SK-N-SH (cell line): ENCODE results near the gene PRKG1. TPM values are rescaled to one million over a fixed set of nuclear protein-coding genes. Genes with fewer than 3 reads are reported as not detected.

ENCODE experiments used
- CTCF ChIA-PET: fragments of 300-600, 350-600 bp; formaldehyde crosslinking; extraction: SDS; loops from one replicate; lab custom pipeline; 2021; lab: Yijun Ruan, JAX
- POLR2A ChIA-PET: fragments of 350-600 bp; sonication (Branson Sonifier 250); formaldehyde crosslinking; extraction: SDS; loops from one replicate; lab custom pipeline; 2020; ENCODE audit warnings: antibody characterized with exemption, inconsistent platforms; lab: Yijun Ruan, JAX
- DNase-seq: peaks from one replicate; pipeline ENCODE4 v3.0.0; 2012
- H2AFZ ChIP-seq: fragments of 200-600 bp; sonication (generic); 2 replicates; pipeline ENCODE4 v1.8.1; 2016; ENCODE audit warnings: antibody characterized with exemption, mild to moderate bottlenecking, low read depth
- H3F3A ChIP-seq: fragments of 200-600 bp; sonication (generic); replicated peaks from 2 replicates; pipeline ENCODE3; 2016; ENCODE audit warnings: antibody characterized with exemption, mild to moderate bottlenecking; ENCODE audit not compliant: insufficient read depth
- H3K27ac ChIP-seq, 2 experiments: fragments of 200-500 bp in 1 of 2; fragments of 200-600 bp in 1 of 2; sonication (Bioruptor generic) in 1 of 2; sonication (generic), shearing (Covaris generic) in 1 of 2; 2 replicates each; pipeline versions ENCODE4 v1.5.1 to v1.6.1; 2014 to 2016; ENCODE audit warnings: low read depth in 2 of 2, inconsistent platforms in 1 of 2, low read length in 1 of 2, mild to moderate bottlenecking in 1 of 2, mixed read lengths in 1 of 2
- H3K27me3 ChIP-seq: fragments of 200-600 bp; sonication (generic), shearing (Covaris generic); 2 replicates; pipeline ENCODE4 v1.6.1; 2016; ENCODE audit warnings: mixed run types; ENCODE audit not compliant: insufficient read depth
- H3K36me3 ChIP-seq, 2 experiments: fragments of 200-500 bp in 1 of 2; fragments of 200-600 bp in 1 of 2; sonication (Bioruptor generic) in 1 of 2; sonication (generic) in 1 of 2; replicated peaks in 1 of 2; 2 replicates each; pipeline versions ENCODE3 to v1.5.1; 2014 to 2016; ENCODE audit warnings: low read length in 1 of 2, mild to moderate bottlenecking in 1 of 2; ENCODE audit not compliant: insufficient read depth in 2 of 2, control insufficient read depth in 1 of 2
- H3K4me1 ChIP-seq, 2 experiments: fragments of 200-500 bp in 1 of 2; fragments of 200-600 bp in 1 of 2; sonication (Bioruptor generic) in 1 of 2; sonication (generic), shearing (Covaris generic) in 1 of 2; 2 replicates each; pipeline versions ENCODE4 v1.5.1 to v1.6.1; 2014 to 2016; ENCODE audit warnings: low read depth in 1 of 2, low read length in 1 of 2, mixed run types in 1 of 2; ENCODE audit not compliant: insufficient read depth in 2 of 2, control insufficient read depth in 1 of 2
- H3K4me2 ChIP-seq: fragments of 200-600 bp; sonication (generic), shearing (Covaris generic); 2 replicates; pipeline ENCODE4 v1.6.1; 2017; ENCODE audit warnings: mixed run types
- H3K4me3 ChIP-seq, 2 experiments: fragments of 200-500 bp in 1 of 2; fragments of 200-600 bp in 1 of 2; sonication (Bioruptor generic) in 1 of 2; sonication (generic), shearing (Covaris generic) in 1 of 2; 2 replicates each; pipeline versions ENCODE4 v1.5.1 to v1.8.1; 2014 to 2016; ENCODE audit warnings: low read depth in 2 of 2, inconsistent platforms in 1 of 2, low read length in 1 of 2, mild to moderate bottlenecking in 1 of 2, mixed read lengths in 1 of 2, moderate library complexity in 1 of 2
- H3K79me2 ChIP-seq: fragments of 200-600 bp; sonication (generic); 2 replicates; pipeline ENCODE4 v1.8.1; 2017; ENCODE audit warnings: mild to moderate bottlenecking; ENCODE audit not compliant: insufficient read depth
- H3K9ac ChIP-seq: fragments of 200-600 bp; sonication (generic); 2 replicates; pipeline ENCODE4 v1.6.1; 2017; ENCODE audit warnings: mixed run types
- H3K9me2 ChIP-seq: fragments of 200-600 bp; sonication (generic); 2 replicates; pipeline ENCODE4 v1.6.1; 2017; ENCODE audit warnings: mixed run types
- H3K9me3 ChIP-seq: fragments of 200-600 bp; sonication (generic); 2 replicates; pipeline ENCODE4 v1.6.1; 2017; ENCODE audit warnings: mixed run types, mild to moderate bottlenecking, moderate library complexity
- H4K20me1 ChIP-seq: fragments of 200-600 bp; sonication (generic); 2 replicates; pipeline ENCODE4 v1.6.1; 2017; ENCODE audit warnings: mild to moderate bottlenecking, mixed run types; ENCODE audit not compliant: insufficient read depth
- CTCF ChIP-seq: fragments of 200-600 bp; sonication (generic); IDR thresholded peaks from 2 replicates; pipeline ENCODE4 v1.6.1; 2017; ENCODE audit warnings: antibody characterized with exemption, mild to moderate bottlenecking, moderate library complexity
- ELF1 ChIP-seq: IDR thresholded peaks from 2 replicates; pipeline ENCODE4 v1.4.0; 2012
- EP300 ChIP-seq, 2 experiments: IDR thresholded peaks; 2 replicates each; pipeline versions ENCODE4 v1.4.0 to v1.6.1; 2012; ENCODE audit warnings: borderline replicate concordance in 1 of 2, low read depth in 1 of 2, low read length in 1 of 2
- FOSL2 ChIP-seq: IDR thresholded peaks from 2 replicates; pipeline ENCODE4 v1.4.0; 2012; ENCODE audit warnings: low read depth, mild to moderate bottlenecking, moderate library complexity, borderline replicate concordance
- FOXJ3 ChIP-seq: sonication (generic); formaldehyde crosslinking; IDR thresholded peaks from 2 replicates; pipeline ENCODE4 v1.5.1; 2020; ENCODE audit warnings: mild to moderate bottlenecking, missing genetic modification reagents
- FOXM1 ChIP-seq: IDR thresholded peaks from 2 replicates; pipeline ENCODE4 v1.4.0; 2012; ENCODE audit warnings: low read depth, mild to moderate bottlenecking
- IRF3 ChIP-seq: fragments of 150-350 bp; IDR thresholded peaks from 2 replicates; pipeline ENCODE4 v1.6.1; 2016; ENCODE audit warnings: mild to moderate bottlenecking, low read depth, low read length
- JUND ChIP-seq: IDR thresholded peaks from 2 replicates; pipeline ENCODE4 v1.4.0; 2012
- MAX ChIP-seq: IDR thresholded peaks from 2 replicates; pipeline ENCODE4 v1.4.0; 2012; ENCODE audit warnings: low read depth
- MEF2A ChIP-seq: IDR thresholded peaks from 2 replicates; pipeline ENCODE4 v1.4.0; 2012; ENCODE audit warnings: low read depth, borderline replicate concordance
- NRF1 ChIP-seq: IDR thresholded peaks from 2 replicates; pipeline ENCODE4 v1.6.1; 2012; ENCODE audit warnings: low read depth, mild to moderate bottlenecking, low read length
- PBX3 ChIP-seq: IDR thresholded peaks from 2 replicates; pipeline ENCODE4; 2012
- POLR2AphosphoS5 ChIP-seq: IDR thresholded peaks from 2 replicates; pipeline ENCODE4 v1.6.1; 2012; ENCODE audit warnings: low read depth, low read length
- RCOR1 ChIP-seq: fragments of 150-350 bp; IDR thresholded peaks from 2 replicates; pipeline ENCODE4 v1.6.1; 2017; ENCODE audit warnings: antibody characterized with exemption, low read length
- RFX5 ChIP-seq: IDR thresholded peaks from 2 replicates; pipeline ENCODE4 v1.6.1; 2012; ENCODE audit warnings: mild to moderate bottlenecking, improper control_type of control experiment, low read length
- RXRA ChIP-seq: IDR thresholded peaks from 2 replicates; pipeline ENCODE4 v1.4.0; 2012; ENCODE audit warnings: low read depth, mild to moderate bottlenecking, borderline replicate concordance
- SMC3 ChIP-seq: IDR thresholded peaks from 2 replicates; pipeline ENCODE4 v1.6.1; 2012; ENCODE audit warnings: low read depth, low read length, improper control_type of control experiment
- TAF1 ChIP-seq: IDR thresholded peaks from 2 replicates; pipeline ENCODE4 v1.6.1; 2012; ENCODE audit warnings: low read depth, mild to moderate bottlenecking, low read length, moderate library complexity, borderline replicate concordance
- TCF12 ChIP-seq: IDR thresholded peaks from 2 replicates; pipeline ENCODE4 v1.4.0; 2012
- TEAD4 ChIP-seq: IDR thresholded peaks from 2 replicates; pipeline ENCODE4 v1.4.0; 2012; ENCODE audit warnings: mild to moderate bottlenecking, borderline replicate concordance; ENCODE audit not compliant: insufficient read depth
- USF2 ChIP-seq: fragments of 150-350 bp; IDR thresholded peaks from 2 replicates; pipeline ENCODE4 v1.6.1; 2017; ENCODE audit warnings: antibody characterized with exemption, low read length, low read depth, borderline replicate concordance
- ZBTB33 ChIP-seq: IDR thresholded peaks from 2 replicates; pipeline ENCODE4 v1.4.0; 2012; ENCODE audit warnings: low read depth, borderline replicate concordance
- WGBS: methylation state at CpG from one replicate; pipeline ENCODE4 v1.1.6; 2017; ENCODE audit warnings: low lambda C conversion rate; 5-methylcytosine and 5-hydroxymethylcytosine counted together
- polyA plus RNA-seq, 3 experiments: library from polyadenylated mRNA; depleted of rRNA; stranded (reverse); fragments of >200 nt; gene quantifications; 2 replicates each; pipeline ENCODE4 v1.2.3, GENCODE V29; 2012

Gene PRKG1
- polyA plus RNA-seq, 1 of the 3 experiments (the other 2 are of a cell fraction) = 4.1 TPM

GRCh38 chr10:52194716-52195115 is 1120.4 kb downstream of the PRKG1 start:
- POLR2A ChIA-PET = no interaction called here
- H3K4me1 ChIP-seq = no peaks in the 10 kb centered on the region
- no peaks in the 10 kb centered on the region for H3F3A ChIP-seq
- no peak overlapping the region for H3K4me3 ChIP-seq
- H3K79me2 ChIP-seq = no peaks in the 10 kb centered on the region
- no peaks in the 10 kb centered on the region for H3K36me3 ChIP-seq
- no peaks in the 10 kb centered on the region for H3K9me2 ChIP-seq
- no peak overlapping the region for H3K4me2 ChIP-seq
- no peak overlapping the region for H3K9ac ChIP-seq
- no peaks in the 10 kb centered on the region for H4K20me1 ChIP-seq
- H3K27me3 ChIP-seq = no peaks in the 10 kb centered on the region
- H3K27ac ChIP-seq = no peak overlapping the region
- H2AFZ ChIP-seq = no peak overlapping the region
- DNase-seq = no peak
- CTCF ChIA-PET = interaction anchor here (0.9 to 2.1 kb wide), 3 partner anchors 11 to 22 kb away, joined by 3 to 8 read pairs (median 3); no protein-coding TSS in a partner anchor
- no peak for TF ChIP-seq RFX5
- no peak for TF ChIP-seq JUND
- no peak for TF ChIP-seq TCF12
- no peak for TF ChIP-seq ELF1
- TF ChIP-seq EP300 (IDR thresholded peaks at IDR 0.05; ENCODE audit: borderline replicate concordance in 1 of 2, low read depth in 1 of 2, low read length in 1 of 2) = no peak
- TF ChIP-seq TAF1 = no peak
- no peak for TF ChIP-seq FOSL2
- TF ChIP-seq IRF3 = no peak
- TF ChIP-seq FOXM1 = no peak
- no peak for TF ChIP-seq RCOR1
- TF ChIP-seq ZBTB33 = no peak
- no peak for TF ChIP-seq USF2
- TF ChIP-seq SMC3 = no peak
- no peak for TF ChIP-seq RXRA
- no peak for TF ChIP-seq MAX
- TF ChIP-seq FOXJ3 (CRISPR knock-in tag) = no peak
- TF ChIP-seq, all 33 proteins: peak for 0
- no peaks in the 10 kb centered on the region for H3K9me3 ChIP-seq

- no peak for DNase-seq
- Histone ChIP-seq H3K79me2 (no peaks in the 10 kb centered on the region), H3K27ac (no peak overlapping the region), H3K9me2 (no peaks in the 10 kb centered on the region), H3K36me3 (no peaks in the 10 kb centered on the region), H3K9me3 (no peaks in the 10 kb centered on the region), H3K27me3 (no peaks in the 10 kb centered on the region), H3F3A (no peaks in the 10 kb centered on the region), H4K20me1 (no peaks in the 10 kb centered on the region), H3K4me1 (no peaks in the 10 kb centered on the region), H3K4me3 (no peak overlapping the region), H3K9ac (no peak overlapping the region), H2AFZ (no peak overlapping the region), H3K4me2 (no peak overlapping the region)
- ChIA-PET CTCF (interaction anchor here (1.2 kb wide), 1 partner anchor 775 kb away, joined by 3 read pairs; no protein-coding TSS in a partner anchor), POLR2A (no interaction called here)
- WGBS = 54% methylated on average over 3 of the region's 3 CpGs
- TF ChIP-seq TEAD4 = no peak
- TF ChIP-seq NRF1 = no peak
- TF ChIP-seq MEF2A = no peak
- TF ChIP-seq MAX = no peak
- no peak for TF ChIP-seq PBX3
- no peak for TF ChIP-seq RXRA
- no peak for TF ChIP-seq CTCF
- no peak for TF ChIP-seq POLR2AphosphoS5
- TF ChIP-seq RCOR1 = no peak
- no peak for TF ChIP-seq FOXM1
- no peak for TF ChIP-seq SMC3
Measured at GRCh38 chr10:52197098-52197497, 1122.8 kb downstream of the PRKG1 start.
